ENCODE measurements around the gene CBL.

Gene CBL

GRCh38 chr11:119344291-119345010, 138.3 kb downstream of the CBL start:
- DNase-seq (ENCODE audit: low read depth): no peak
- TF ChIP-seq POLR2A (IDR thresholded peaks at IDR 0.05; ENCODE audit: extremely low read depth, insufficient read length) (no peak), MYC (IDR thresholded peaks at IDR 0.05; ENCODE audit: low read depth, low read length) (no peak), MAX (IDR thresholded peaks at IDR 0.05; ENCODE audit: low read depth, low read length) (no peak)
- TF ChIP-seq, protein P1, sequence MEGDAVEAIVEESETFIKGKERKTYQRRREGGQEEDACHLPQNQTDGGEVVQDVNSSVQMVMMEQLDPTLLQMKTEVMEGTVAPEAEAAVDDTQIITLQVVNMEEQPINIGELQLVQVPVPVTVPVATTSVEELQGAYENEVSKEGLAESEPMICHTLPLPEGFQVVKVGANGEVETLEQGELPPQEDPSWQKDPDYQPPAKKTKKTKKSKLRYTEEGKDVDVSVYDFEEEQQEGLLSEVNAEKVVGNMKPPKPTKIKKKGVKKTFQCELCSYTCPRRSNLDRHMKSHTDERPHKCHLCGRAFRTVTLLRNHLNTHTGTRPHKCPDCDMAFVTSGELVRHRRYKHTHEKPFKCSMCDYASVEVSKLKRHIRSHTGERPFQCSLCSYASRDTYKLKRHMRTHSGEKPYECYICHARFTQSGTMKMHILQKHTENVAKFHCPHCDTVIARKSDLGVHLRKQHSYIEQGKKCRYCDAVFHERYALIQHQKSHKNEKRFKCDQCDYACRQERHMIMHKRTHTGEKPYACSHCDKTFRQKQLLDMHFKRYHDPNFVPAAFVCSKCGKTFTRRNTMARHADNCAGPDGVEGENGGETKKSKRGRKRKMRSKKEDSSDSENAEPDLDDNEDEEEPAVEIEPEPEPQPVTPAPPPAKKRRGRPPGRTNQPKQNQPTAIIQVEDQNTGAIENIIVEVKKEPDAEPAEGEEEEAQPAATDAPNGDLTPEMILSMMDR (IDR thresholded peaks at IDR 0.05; ENCODE audit: low read depth, low read length): no peak
- no peak overlapping the region for H3K4me3 ChIP-seq (ENCODE audit: low read depth, low read length)

GRCh38 chr11:119345685-119346084, 139.5 kb downstream of the CBL start:
- TF ChIP-seq MYC (IDR thresholded peaks at IDR 0.05; ENCODE audit: low read depth, low read length) (no peak), POLR2A (IDR thresholded peaks at IDR 0.05; ENCODE audit: extremely low read depth, insufficient read length) (no peak), MAX (IDR thresholded peaks at IDR 0.05; ENCODE audit: low read depth, low read length) (no peak)
- TF ChIP-seq, protein P1 (IDR thresholded peaks at IDR 0.05; ENCODE audit: low read depth, low read length): no peak
- DNase-seq (ENCODE audit: low read depth): no peak
- no peak overlapping the region for H3K4me3 ChIP-seq (ENCODE audit: low read depth, low read length)

DNA sequence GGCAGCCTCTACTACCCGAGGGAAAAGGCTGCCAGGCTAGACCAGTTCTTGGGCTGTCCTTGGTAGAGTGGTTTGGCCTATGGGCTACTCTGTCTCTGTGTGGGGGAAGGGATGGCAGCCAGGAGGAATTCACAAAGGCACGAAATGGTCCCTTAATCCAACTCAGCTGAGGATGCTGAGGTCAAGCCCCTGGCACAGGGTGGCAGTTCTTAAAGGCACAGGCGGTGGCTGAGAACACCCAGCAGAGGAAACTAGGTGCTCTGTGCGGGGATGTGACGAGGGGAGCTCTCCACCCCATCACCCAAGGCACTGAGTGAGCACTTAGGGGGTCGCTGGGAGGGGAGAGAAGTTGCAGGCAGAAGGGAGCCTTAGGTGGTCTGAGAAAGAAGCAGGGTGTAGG, 140.5 kb downstream of the CBL start, which contains the start of gene MFRP:
Gene MFRP (minus strand): TSS at position 101 of the 400 bp plus-strand sequence. CDS start 192 bp downstream, outside the sequence.
- TF ChIP-seq MYC (IDR thresholded peaks at IDR 0.05; ENCODE audit: low read depth, low read length) (no peak), MAX (IDR thresholded peaks at IDR 0.05; ENCODE audit: low read depth, low read length) (no peak), POLR2A (IDR thresholded peaks at IDR 0.05; ENCODE audit: extremely low read depth, insufficient read length) (no peak)
- DNase-seq (ENCODE audit: low read depth): no peak
- H3K4me3 ChIP-seq (ENCODE audit: low read depth, low read length): no peak within 1 kb of the TSS

DNA sequence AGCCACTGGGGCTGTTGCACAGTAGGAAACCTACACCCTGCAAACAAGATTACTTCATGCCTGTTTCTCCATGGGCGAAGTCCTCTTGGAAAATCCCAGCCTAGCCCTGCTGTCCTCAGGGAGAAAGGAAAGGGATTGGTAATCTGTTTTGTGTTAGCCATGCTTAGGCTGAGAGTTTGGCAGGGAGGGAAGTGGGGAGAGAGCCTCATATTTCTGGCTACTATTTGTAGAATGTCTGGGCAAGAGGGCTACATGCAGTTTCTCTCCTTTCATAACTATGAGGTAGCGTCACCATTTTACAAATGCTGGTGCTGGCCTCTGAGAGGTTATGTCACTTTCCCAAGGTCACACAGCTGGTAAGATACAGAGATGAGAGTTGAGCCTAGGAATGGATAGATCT, 141.1 kb downstream of the CBL start:
- DNase-seq (ENCODE audit: low read depth): no peak

GRCh38 chr11:119347940-119348605, 141.9 kb downstream of the CBL start:
- no peak for DNase-seq (ENCODE audit: low read depth)
- no peak overlapping the region for H3K4me3 ChIP-seq (ENCODE audit: low read depth, low read length)
- TF ChIP-seq MYC (IDR thresholded peaks at IDR 0.05; ENCODE audit: low read depth, low read length) (no peak), MAX (IDR thresholded peaks at IDR 0.05; ENCODE audit: low read depth, low read length) (no peak), POLR2A (IDR thresholded peaks at IDR 0.05; ENCODE audit: extremely low read depth, insufficient read length) (no peak)
- TF ChIP-seq, protein P1 (IDR thresholded peaks at IDR 0.05; ENCODE audit: low read depth, low read length): no peak

More for the DNA sequence above, 141.1 kb downstream of the CBL start:
- TF ChIP-seq, protein P1 (IDR thresholded peaks at IDR 0.05; ENCODE audit: low read depth, low read length): no peak
- TF ChIP-seq POLR2A (IDR thresholded peaks at IDR 0.05; ENCODE audit: extremely low read depth, insufficient read length) (no peak), MYC (IDR thresholded peaks at IDR 0.05; ENCODE audit: low read depth, low read length) (no peak), MAX (IDR thresholded peaks at IDR 0.05; ENCODE audit: low read depth, low read length) (no peak)
- no peak overlapping the region for H3K4me3 ChIP-seq (ENCODE audit: low read depth, low read length)

DNA sequence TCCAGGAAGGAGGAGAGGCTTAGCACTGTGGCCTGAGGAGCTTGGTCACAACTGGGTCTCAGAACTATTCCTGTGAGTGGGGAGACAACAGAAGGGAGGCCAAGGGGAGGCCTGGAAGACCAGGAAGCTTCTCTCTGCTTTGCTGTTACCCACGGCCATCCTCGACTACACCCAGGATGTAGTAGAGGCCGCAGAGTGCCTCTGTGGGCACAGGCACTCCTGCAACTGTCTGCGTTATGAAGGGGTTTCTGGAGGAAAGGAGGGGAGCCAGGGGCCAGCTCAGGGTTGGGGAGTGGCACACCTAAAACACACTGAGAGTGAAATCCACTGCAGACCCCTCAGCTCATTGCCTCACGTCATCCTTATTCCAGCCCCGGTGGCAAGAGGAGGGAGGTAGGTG, 144.2 kb downstream of the CBL start:
- H3K4me3 ChIP-seq (ENCODE audit: low read depth, low read length): no peak overlapping the region
- DNase-seq (ENCODE audit: low read depth): no peak
- TF ChIP-seq MAX (IDR thresholded peaks at IDR 0.05; ENCODE audit: low read depth, low read length): no peak
- TF ChIP-seq, protein P1 (IDR thresholded peaks at IDR 0.05; ENCODE audit: low read depth, low read length): no peak
- no peak for TF ChIP-seq MYC (IDR thresholded peaks at IDR 0.05; ENCODE audit: low read depth, low read length)
- no peak for TF ChIP-seq POLR2A (IDR thresholded peaks at IDR 0.05; ENCODE audit: extremely low read depth, insufficient read length)
